GM21367 (cell line): Measurements from ENCODE around the gene POLE4.
A peak's percentile ranks its signal among the peaks of the same experiment; 100 is the strongest.

Source experiments
- ATAC-seq: cut with Tn5 transposase; IDR thresholded peaks from one replicate; pipeline ENCODE4 v1.9.1; 2021; ENCODE audit not compliant: unreplicated experiment

Gene POLE4

GRCh38 chr2:74939919-74940812 is 18.3 kb upstream of the POLE4 start:
- ATAC-seq, result no peak

DNA sequence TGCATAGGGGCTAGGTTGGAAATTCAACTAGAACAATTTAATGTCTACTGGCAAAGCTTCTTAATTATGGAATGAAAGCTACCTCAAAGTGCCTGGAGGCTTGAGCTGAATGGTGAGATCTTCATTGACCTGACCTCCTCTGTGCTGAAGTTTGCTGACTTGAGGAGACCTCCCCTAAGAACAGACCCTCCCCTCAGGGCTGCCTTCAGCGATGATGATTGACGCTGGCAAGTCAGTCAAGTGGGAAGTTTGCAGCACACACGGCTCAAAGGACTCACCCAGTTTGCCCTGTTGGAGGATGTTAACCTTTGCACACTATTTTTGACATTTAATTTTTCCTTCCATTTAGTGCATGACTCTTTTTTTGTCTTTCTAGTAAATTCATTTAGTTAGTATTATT is 17.2 kb upstream of the POLE4 start:
- no peak for ATAC-seq

GRCh38 chr2:74942263-74942662 is 16.2 kb upstream of the POLE4 start:
- ATAC-seq, result no peak

GRCh38 chr2:74944987-74945787 is 13.3 kb upstream of the POLE4 start:
- ATAC-seq, result peak; percentile 100

DNA sequence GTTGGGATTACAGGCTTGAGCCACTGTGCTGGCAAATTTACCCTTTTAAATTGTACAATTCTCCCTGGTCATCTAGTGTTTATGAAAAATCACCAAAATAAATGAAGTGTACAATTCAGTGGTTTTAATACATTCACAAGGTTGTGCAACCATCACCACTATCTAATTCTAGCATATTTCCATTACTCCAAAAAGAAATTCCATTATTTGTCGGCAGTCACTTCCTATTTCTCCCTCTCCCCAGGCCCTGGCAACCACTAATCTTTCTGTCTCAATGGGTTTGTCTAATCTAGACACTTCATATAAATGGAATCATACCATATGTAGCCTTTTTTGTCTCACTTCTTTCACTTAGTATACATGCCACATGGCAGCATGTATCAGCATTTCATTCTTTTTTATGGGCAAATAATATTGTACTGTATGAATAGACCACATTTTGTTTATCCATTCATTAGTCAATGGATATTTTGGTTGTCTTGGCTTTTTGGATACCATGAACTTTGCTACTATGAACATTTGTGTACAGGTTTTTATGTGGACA is 12.6 kb upstream of the POLE4 start:
- no peak for ATAC-seq

DNA sequence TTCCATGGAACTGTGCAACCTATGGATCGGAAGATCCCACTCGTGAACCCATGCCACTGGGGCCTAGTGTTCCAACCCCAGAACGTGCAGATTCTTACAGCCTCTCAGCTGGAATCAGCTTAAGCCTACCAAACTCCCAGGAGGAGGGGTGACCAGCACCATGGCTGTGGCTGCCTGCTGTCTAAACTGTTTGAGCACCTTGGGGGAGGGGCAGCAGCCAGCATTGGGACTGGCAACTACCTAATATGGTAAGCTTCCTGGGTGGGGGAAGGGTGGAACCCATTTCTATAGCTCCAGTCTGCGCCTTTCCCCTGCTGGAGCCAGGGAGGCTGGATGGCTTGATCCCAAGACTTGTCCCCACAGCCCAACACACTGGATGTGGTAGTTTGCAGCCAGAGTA is 10.7 kb upstream of the POLE4 start:
- ATAC-seq, result no peak

GRCh38 chr2:74948779-74949178 is 9.7 kb upstream of the POLE4 start:
- ATAC-seq, result no peak

- no peak for ATAC-seq
Observed at GRCh38 chr2:74951211-74951754, 7.2 kb upstream of the POLE4 start.

DNA sequence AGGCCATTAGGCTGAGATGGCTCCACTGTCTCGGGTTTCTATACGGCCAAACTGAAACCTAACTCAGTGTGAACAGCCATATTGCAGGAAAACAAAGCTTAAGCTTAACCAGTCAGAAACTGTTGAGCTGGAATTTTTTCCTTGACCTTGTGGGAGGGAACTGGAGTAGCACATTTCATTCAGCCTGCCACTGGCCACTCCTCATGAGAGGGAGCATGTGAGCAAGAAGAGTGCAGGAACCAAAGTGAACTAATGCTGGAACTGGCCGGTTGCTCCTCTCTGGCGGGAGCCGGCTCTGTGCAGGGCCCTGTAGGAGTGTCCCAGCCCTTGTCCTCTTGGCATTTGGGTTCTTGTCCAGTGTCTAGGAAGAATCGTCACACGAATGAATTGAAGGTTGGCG is 5.9 kb upstream of the POLE4 start:
- no peak for ATAC-seq

DNA sequence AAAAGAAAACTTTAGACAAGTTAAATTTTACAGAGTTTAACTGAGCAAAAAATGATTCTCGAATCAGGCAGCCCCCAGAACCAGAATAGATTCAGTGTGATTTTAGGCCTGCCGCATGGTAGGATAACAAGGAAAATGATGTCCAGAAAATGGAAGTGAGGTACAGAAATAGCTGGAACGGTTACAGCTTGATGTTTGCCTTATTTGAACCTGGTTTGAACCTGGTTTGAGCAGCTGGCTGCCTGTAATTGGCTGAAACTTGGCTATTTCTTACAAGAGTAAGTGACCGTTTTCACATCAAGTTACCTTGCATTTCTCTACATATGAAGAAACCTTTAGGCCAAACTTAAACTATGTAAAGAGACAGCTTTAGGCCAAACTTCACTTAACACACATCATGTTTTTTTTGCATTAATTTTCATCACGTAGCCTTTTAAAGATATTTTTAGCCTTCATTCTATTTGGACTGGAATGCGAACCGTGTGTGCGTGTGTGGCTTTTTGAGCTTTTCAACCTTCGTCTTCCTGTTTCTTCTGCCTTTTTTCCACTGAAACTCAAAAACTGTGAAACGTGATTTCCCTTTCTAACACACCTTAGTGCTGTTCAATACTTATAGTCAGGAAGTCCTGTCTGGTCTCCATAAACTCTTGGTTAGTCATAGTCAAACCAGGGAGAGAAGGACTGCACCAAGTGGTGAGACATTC is 4.5 kb upstream of the POLE4 start:
- no peak for ATAC-seq

GRCh38 chr2:74954500-74954874 is 4.0 kb upstream of the POLE4 start:
- no peak for ATAC-seq

GRCh38 chr2:74957886-74958273 is 563 bp upstream of the POLE4 start:
- no peak for ATAC-seq

- ATAC-seq, result no peak
Observed at GRCh38 chr2:74959106-74959751, 786 bp downstream of the POLE4 start.

DNA sequence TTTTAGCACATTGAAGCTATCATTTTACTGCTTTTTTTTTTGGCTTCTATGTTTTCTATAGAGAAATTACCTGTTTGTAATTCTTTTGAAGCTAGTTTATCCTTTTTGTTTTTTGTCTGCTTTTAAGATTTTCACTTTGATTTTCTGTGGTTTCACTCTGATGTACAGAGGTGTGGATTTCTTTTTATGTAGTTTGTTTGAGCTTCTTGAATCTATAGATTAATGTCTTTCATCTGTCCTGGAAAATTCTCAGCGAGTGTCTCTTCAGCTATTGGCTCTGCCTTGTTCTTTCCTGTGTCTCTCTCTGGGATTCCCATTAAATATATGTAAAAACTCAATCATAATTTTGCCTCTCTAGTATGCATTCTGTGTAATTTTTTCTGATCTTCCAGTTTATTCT is 8.4 kb downstream of the POLE4 start:
- ATAC-seq, result no peak

- no peak for ATAC-seq
Observed at GRCh38 chr2:74975016-74975415, 16.6 kb downstream of the POLE4 start.

GRCh38 chr2:74979844-74980243 is 21.4 kb downstream of the POLE4 start:
- no peak for ATAC-seq

GRCh38 chr2:74982577-74982976 is 24.1 kb downstream of the POLE4 start:
- ATAC-seq, result no peak

DNA sequence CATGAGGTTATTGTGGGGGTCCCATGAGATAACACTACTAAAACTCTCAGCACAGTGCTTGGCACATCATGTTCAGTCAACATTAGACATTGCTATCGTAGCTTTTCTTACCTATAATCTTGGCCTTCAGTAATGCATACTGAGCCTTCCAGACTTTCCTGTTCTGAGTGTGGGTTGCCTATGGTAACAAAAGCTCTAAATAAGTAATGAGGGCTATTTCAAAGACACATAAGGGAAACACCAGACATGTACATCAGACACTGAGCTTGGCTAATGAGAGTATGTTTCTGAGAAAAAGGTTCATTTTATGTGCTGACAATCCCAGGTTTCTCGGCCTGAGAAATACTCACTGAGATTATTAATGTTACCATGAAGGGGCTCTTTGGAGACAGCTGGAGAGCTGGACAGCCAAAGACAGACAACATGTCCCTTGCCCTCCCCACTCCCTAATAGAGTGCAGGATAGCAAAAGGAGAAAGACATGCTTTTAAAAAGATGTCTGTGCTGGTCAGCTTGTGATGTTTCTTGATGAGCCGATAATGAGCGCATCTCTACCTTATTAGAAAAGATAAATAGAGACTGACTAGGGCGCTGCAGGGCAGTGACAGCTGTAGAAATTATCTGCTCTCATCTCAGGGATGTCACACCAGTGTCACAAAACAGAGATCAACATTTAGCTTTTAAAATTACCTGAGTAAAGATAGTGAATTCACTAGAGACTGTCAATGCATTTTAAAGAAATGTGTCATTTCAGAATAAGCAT is 25.4 kb downstream of the POLE4 start:
- ATAC-seq, result no peak

DNA sequence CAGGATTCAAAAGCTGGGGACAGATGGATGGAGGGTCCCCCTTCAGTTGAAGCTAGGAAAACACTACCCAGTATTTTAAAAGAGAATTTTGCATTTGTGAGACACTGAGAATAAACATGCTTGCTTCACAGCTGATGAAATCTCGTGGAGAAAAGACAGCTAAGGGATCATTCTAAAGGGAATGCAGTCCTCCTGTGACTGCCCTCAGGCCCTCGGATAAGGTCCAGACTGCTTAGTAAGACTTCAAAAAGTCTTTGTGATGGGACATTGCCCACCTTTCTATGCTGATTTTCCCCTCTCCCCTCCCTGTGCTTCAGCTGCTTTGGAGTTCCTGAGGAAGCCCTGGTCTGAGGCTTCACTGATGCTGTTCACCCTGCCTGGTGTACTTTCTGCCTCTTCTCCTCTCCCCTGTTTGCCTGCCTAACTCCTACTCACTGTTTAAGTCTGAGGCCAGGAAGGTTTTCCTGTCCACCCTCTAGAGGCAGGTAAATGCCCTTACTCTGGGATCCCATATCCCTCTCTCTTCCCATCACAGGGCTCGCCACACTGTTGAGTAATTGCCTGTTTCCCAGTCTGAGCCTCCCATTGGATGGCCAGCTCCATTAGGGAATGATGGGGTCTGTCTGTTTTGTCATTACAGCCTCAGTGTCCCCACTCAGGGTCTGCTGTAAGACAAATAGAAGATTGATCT is 26.6 kb downstream of the POLE4 start:
- no peak for ATAC-seq
